HG02678 (cell line): ENCODE results near the gene RIN1.
A peak's percentile ranks its signal among the peaks of the same experiment; 100 is the strongest.
"Not testable (repeated sequence)": the region's sequence is repeated elsewhere in the genome, so short reads cannot be mapped to it uniquely, and the experiment has no call there.

Experiments used
- ATAC-seq: cut with Tn5 transposase; IDR thresholded peaks from one replicate; pipeline ENCODE4 v1.9.1; 2021; ENCODE audit warnings: mild to moderate bottlenecking, moderate library complexity; ENCODE audit not compliant: unreplicated experiment

The RIN1 gene

DNA sequence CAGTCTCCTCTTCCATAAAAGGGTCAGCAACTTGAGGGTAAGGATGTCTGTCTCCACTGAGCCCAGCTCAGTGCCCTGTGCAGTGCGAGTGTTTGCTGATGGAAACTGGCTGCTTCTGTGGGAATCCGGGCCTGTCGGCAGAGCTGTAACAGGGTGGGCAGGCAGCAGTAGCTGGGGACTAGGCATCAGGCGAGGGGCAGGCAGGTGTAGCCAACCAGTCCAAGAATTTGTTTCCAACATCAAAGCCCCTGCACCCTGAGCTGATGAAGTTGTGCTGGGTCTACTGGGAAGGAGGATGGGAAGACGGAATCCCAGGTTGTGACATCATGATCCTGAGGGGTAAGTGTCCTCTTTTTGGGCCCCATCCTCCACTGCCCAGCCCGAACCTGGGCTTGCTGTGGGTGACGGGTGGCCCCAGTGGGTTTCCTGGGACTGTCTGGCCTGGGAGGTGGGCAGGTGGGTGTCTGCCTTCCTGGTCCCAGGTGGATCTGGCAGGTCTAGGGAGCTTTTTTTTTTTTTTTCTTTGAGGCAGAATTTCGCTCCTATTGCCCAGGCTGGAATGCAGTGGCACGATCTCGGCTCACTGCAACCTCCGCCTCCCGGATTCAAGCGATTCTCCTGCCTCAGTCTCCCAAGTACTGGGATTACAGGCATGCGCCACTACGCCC is 24.3 kb upstream of the RIN1 start:
- ATAC-seq: no peak

DNA sequence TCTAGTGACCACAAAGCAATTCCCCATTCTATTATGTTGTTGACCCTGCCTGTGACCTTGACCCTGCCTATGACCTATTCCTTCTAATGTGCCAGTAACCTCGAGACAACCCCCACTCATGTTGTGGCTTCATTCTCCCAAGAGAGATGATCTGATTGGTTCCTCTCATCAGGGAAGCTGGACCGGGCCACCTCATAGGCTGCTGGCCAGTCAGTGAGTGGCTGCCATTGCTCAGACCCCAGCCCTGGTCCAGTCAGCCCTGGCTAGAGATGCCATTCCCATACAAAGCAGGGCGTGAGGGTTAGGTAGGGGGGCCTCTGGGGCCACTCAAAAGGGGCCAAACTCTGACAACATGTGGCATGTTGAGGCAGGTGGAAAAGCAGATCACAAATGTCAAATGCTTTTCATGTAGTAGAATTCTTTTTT is 23.4 kb upstream of the RIN1 start:
- no peak for ATAC-seq

- not testable (repeated sequence) for ATAC-seq
Observed at GRCh38 chr11:66350560-66351235, 14.5 kb upstream of the RIN1 start.

DNA sequence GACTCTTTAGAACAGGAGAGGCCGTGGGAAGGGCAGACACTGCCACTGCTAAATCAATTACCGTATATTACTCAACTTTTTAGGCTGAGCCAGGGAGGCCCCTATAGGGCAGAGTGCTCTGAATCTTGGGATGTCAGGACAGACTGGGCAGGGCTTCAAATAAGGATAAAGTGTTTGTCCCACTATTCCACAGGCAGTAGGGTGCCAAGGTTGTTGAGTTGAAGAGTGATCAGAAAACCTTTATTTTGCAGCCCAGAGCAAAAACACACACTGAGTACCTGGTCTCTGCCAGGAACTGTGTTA is 12.8 kb upstream of the RIN1 start:
- no peak for ATAC-seq

DNA sequence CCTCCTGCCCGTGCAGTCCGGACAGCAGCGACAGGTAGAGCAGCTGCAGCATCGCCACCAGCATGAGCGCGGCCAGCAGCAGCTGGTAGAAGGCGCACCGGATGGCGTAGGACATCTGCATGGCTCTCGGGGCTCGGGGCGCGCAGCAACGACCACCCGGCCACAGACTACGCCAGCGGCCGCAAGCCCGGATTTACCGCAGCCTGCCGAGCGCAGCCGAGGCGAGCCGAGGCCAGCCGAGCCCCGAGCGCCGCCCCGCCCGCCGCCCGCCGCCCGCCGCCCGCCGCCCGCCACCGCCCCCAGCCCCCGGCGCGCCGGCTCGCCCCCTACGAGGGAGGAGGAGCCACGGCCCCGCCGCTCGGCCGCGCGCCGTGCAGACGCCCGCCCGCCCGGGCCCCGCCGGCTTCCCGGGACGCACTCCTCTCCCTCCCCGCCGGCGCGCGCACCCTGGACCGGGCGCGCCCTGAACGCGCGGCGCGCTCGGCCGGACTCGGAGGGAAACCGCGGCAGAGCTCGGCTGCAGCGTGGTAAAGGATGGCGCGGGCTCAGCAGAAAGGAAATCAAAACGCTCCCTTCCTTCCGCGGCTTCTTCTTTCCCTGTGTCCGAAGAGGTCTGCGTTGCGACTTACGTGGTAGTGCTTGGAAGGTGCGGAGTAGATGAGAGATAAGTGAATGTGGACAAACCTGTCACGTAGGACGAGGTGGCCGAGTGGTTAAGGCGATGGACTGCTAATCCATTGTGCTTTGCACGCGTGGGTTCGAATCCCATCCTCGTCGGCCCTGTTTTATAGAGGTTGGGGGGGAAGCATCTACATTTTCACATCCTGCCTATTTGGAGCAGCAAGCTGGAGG is 11.4 kb upstream of the RIN1 start, which contains the start of gene B4GAT1:
Gene B4GAT1 (minus strand): TSS at position 205 of the 852 bp plus-strand sequence. CDS start 84 bp downstream, at position 121.
- peak; percentile 40 for ATAC-seq

DNA sequence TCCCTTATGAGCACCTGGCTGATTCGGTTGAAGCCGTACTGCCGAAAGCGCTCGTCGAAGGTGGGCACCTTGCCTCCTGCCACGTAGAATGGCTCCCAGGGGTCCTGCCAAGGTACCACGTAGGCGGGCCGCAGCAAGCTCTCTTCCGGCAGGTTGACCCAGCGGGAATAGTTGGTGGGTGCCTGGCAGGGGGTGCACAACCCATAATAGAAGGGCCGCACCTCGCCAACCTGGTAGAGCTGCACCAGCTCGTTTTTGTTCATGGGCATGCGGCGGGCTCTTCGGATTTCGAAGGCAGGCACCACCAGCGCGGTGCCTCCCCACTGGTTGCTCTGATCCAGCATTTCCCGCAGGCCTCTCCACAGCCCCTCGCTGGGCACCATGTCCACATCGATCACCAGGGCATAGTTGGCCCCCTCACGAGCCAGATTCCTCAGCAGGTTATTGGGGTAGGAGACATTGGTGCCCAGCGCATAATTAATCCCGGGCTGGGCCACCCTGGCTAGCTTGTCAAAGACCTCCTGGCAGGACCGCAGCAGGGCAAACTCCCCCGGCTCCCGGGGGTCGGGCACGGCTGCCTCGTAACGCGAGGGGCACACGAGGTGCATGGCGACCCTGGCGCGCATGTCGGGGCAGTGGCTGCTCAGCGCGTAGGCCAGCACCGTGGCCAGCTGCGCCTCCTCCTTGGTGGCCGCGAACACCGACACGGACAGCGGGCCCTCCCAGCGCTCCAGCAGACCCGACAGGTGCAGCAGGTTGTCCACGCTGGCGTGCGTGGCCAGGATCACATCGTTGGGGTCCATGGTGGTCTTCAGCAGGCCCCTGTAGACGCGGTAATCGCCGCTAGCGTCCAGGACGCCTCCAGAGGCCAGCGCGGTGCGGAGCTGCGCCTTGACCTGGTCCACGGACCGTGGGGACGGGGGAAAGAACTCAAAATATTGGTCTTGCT is 10.5 kb upstream of the RIN1 start:
- no peak for ATAC-seq

- peak; percentile 10 for ATAC-seq
Observed at GRCh38 chr11:66345316-66345649, 9.0 kb upstream of the RIN1 start.

GRCh38 chr11:66344550-66345315 is 8.5 kb upstream of the RIN1 start, which contains the start of gene BRMS1:
Gene BRMS1 (minus strand): TSS chr11:66345104. CDS start chr11:66342234, 2,870 bp downstream.
- peak; percentile 71 for ATAC-seq

- no peak for ATAC-seq
Observed at GRCh38 chr11:66343176-66343575, 6.9 kb upstream of the RIN1 start.

- ATAC-seq: no peak
Observed at GRCh38 chr11:66341502-66342126, 5.4 kb upstream of the RIN1 start.

DNA sequence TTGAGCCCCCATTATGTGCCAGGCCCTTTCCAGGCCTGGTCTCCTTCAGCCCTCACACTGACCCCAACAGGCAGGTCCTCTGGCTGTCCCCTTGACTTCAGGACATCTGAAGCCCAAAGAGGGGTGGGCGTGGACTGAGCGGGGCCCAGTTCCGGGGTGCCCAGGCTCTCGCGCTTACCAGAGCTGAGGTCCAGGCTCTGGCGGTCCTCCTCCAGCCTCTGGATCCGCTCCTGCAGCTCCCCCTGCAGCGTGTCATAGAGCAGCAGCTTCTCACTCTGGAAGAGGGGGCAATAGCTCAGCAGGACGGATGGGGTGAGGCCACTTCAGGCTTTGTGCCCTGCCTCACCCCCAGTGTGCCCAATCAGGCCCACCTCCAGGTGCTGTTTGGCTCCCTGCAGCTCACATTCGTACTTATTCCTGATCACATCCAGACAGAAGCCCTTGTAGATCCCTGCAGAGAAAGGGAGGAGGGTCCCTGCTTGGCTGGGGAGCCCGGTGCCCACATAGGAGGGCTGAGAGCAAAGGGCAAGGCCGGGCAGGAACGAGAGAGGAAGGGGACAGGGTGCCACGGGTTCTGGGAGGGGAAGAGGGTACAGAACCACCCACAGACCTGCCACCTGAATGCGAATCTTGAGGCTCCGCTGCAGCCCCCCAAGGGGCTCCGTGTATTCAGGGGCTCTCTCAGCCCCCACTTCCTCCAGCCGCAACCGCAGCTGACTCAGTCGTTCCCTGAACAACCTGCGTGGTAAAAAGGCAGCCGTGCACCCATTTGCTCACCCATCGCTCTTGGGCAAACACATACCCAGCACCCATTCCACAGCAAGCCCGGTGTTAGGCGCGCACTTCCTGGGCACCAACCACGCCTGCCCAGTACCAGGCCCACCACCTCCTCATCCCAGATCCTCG is 4.6 kb upstream of the RIN1 start:
- ATAC-seq: no peak

DNA sequence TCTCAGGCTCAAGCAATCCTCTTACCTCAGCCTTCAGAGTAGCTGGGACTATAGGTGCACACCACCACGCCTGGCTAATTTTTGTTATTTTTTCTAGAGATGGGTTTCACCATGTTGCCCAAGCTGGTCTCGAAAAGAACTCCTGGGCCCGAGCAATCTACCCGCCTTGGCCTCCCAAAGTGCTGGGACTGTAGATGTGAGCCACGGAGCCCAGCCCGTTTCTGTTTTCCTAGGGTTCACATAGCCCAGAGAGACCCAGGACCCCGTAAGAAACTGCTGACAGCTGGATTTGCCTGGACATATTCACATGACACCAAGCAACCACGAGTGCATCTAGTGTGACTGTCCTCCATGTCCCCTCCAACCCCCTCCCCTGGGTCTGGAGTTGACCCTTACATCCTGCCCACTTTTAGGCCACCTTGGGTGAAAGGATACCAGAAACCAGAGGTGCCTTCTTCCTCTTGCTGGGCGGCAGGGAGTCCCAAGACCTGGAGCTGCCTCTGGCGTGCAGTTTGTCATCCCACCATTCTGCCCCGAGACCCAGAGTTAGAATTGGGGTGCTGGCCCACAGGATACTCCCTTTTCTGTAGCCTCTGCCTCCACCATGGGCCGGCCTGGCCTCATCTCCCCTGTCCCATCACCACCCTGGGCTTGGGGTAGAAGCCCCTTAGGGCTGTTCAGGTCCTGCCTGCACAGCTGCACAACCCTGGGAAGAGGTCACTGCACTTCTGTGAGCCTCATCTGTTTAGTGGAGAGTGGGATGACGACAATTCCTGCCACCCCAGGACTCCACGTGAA is 3.7 kb upstream of the RIN1 start:
- no peak for ATAC-seq

GRCh38 chr11:66339162-66339675 is 3.0 kb upstream of the RIN1 start:
- ATAC-seq: no peak

DNA sequence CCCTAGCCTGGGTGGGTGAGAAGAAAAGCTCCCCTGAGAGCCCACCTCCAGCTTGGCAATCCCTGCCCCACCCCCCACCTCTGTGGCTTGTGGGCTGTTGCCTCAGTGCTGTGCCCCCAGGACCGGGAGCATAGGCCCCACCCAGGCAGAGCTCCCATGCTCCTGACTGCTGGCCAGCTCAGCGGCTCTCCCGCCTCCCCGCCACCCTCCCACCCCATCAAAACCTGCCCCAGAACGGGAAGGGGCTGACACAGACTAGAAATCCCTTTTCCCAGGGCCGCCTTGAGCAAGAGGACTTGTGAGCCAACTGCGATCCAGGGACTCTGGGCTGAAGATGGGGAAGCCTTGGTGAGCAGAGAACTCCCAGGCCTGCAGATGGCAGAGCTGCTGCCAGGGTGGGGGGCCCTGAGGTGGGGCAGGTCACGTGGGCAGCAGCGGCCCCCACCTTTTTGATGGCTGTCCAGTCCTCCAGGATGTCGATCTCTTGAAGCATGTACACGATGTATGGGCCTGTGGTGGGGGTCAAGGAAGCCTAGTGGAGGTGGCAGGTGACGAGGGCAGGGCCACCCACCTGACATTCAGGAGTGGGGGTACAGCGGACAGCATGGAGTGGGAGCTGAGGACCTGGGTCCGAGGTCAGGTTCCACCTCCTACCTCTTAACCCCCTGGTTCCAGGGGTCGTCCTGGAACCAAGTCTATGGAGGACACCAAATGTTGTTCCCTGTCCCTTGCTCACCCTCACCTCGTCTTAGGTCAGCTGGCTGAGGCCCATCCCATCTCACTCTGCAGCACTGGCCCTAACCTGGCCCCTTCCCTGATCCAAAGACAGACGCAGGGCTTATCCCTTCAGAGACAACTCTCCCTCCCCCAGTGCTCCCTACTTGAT is 2.3 kb upstream of the RIN1 start:
- no peak for ATAC-seq

DNA sequence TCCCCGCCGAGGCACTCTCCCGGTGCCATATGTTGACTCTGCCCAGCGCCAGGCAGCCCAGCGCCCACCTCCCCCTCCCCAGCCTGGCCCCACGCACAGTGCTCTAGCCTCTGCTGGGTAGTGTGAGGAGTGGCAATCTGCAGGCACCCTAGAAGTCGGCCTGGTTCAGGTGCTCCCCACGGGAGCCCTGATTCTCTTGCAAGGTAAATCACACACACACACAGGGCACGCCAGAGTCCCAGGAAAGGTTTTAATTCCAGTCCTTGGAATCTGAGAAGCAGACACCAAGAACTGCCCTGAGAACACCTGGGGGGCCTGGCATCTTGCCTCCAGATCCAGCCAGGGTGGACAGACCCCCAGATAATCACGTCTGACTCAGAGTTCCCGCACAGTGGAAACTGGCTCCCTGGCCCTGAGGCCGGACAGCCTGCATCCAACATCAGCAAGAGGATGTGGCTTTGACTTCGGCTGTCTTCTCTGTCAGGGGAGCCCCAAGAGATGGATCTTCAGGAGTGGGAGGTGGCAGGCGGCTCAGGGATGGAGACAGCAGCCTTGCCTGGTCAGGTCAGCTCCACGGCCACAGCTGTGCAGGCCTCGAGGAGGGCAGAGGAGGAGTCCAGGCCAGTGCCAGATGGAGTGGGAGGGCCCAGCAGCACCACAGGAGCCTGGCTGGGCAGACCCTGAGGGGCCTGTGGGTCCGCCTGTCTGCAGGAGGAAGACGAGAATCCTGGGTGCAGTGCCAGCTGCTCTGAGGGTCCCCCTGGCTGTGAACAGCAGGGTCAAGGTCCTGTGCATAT is 1.1 kb upstream of the RIN1 start:
- ATAC-seq: no peak
